RCC 7860 (cell line): Measurements from ENCODE around the gene TBC1D4.
"Not testable (repeated sequence)": the region's sequence is repeated elsewhere in the genome, so short reads cannot be mapped to it uniquely, and the experiment has no call there.

ENCODE experiments used
- DNase-seq: peaks from one replicate; pipeline ENCODE4 v3.0.0-alpha.2; 2015; ENCODE audit warnings: low spot score
- FAIRE-seq: peaks from 2 replicates; lab custom pipeline; 2012; peaks lifted over from hg19 to GRCh38; lab: Jason Lieb, UNC

The TBC1D4 gene

GRCh38 chr13:75333103-75333502 lies 148.9 kb downstream of the TBC1D4 start:
- DNase-seq, result no peak
- no peak for FAIRE-seq

DNA sequence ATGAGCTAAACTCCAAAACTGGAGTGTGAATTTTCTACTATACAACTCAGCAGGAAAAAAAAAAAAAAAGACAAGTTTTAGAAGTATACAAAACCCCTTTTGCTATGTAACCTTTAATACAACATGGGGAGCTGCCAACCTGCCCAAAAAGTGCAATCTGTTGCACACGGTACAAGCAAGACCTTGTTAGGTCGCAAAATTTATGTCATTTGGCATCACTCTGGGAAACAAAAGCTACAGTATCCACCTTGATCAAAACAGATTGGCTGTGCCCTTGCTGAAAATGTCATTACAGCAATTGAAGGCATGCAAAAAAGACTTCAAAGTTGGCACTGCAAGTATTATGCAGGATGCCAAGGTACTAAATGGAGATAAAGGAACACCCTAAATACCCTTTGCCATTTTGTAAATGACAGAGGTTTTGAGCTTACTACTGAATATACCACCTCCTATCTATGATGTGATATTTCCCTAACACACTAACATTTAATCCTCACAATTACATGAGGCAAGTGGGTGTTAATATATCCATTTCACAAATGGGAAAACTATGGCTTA lies 150.1 kb downstream of the TBC1D4 start:
- DNase-seq (no peak), FAIRE-seq (no peak)

- FAIRE-seq (no peak), DNase-seq (no peak)
Measured at GRCh38 chr13:75330770-75331169, 151.2 kb downstream of the TBC1D4 start.

DNA sequence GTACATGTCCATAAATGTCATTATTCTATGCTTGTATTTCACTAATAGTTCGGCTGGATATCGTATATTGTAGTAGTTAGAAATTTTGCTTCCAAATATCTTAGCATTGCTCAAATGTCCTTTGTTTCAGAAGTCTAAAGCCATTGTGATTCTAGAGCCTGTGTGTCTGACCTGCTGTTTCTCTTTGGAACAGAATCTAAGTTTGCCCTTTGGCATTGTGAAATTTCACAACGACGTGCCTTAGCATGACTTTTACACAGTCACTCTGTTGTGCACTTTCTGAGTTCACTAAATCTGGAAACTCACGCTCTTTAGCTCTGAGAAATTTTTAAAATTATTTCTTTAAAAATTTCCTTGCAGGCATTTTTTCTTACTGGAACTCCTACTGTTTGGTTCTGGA lies 152.2 kb downstream of the TBC1D4 start:
- no peak for FAIRE-seq

DNA sequence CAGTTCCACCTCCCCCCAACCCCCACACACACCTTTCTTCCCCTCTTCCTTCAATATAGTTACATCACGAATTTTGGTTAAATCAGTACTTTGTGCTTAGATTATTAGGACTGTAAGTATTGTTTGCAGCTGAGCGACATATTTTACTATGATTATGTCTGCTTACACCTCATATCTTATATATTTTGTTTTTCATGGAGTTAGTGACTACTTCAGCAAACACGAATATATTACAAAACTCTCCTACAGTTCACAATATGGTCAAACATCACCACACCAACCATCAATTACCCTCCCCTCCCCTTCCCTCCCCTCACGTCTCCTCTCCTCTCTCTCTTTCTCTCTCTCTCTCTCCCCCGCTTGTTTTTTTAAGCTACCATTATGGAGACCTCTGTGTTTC lies 152.9 kb downstream of the TBC1D4 start:
- no peak for FAIRE-seq
- no peak for DNase-seq

More for the DNA sequence above, 152.2 kb downstream of the TBC1D4 start:
- DNase-seq, result no peak

DNA sequence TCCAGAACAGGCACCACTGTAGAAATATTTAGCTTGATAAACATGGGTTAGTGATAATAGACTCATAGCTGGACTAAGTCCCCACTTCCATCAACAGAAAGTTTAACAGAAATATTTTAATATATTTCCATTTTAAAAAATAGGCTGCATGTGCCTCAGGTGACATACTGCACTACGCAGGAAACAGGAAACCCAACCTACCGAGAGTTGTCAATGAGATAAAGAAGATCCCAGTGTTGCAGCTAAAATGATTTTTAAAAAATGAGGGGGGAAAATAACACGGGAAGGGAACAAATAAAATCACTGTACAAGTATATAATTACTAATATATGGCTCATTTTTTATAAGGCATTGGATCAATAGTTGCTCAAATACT lies 154.8 kb downstream of the TBC1D4 start:
- no peak for FAIRE-seq

DNA sequence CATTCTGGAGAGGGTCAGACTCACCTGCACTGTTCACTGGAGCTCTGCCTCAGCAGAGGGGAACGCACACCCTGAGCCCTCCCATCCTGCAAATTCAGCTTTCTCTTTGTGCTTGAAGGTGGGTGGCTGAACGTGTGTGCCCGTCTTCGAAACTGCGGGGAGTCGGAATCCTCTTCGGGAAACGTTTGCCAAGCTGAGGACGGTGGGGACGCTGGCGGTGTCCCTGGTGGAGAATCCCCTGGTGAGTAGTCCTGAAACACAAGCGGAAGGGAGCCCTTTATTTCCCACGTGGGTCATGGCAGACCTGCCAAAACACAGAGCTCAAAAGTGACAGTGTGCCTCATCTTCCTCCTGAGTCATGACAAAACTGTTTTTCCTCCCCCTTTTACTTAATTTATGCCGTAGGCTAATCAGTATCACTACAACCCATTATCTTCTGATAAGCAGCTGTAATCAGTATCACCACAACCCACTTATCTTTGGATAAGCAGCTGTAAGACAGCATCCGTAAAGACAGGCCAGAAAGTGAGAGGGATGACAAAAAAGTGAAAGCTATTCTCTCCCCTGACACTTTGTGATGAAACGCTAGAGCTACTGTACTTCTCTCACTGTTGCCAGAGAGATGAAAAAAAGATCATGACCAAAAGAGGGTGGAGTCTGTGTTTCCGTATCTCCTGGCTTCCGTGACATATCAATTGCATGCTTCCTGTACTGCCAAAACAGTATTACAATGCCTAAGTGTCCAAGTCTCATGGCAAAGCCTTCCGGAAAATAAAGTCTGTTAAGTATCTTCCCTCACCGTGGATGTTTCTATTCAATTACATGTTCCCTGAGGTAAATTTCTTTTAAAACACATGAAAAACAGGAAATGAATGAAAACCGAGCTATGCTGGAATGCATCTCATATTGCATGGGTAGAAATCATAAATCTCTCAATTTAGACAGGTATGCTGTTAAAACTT lies 155.5 kb downstream of the TBC1D4 start:
- no peak for DNase-seq
- FAIRE-seq, result no peak

More for the DNA sequence above, 154.8 kb downstream of the TBC1D4 start:
- DNase-seq, result no peak

GRCh38 chr13:75325711-75326110 lies 156.3 kb downstream of the TBC1D4 start:
- DNase-seq (no peak), FAIRE-seq (no peak)

- no peak for FAIRE-seq
Measured at GRCh38 chr13:75324413-75324940, 157.5 kb downstream of the TBC1D4 start.

DNA sequence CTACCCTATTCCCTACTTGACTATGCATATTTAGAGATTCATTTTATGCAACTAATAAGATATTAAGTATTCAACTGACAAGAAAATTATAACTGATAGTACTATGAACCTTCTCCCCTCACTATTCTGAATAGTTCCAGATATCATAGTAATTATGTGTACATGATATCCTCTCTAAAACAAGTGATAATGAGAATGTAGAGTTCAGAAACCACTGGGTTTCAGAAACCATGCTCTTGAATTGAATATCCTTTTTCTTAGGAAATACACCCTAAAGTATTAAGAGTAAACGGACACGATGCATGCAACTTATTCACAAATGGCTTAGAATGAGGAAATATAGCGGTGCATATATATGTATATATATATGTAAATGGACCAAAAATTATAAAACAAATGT lies 160.9 kb downstream of the TBC1D4 start:
- no peak for DNase-seq
- no peak for FAIRE-seq

More at GRCh38 chr13:75324413-75324940, 157.5 kb downstream of the TBC1D4 start:
- DNase-seq, result no peak

- FAIRE-seq, result peak; percentile 48
- DNase-seq, result peak; percentile 71
Measured at GRCh38 chr13:75319254-75319653, 162.7 kb downstream of the TBC1D4 start.

GRCh38 chr13:75318138-75318833 lies 163.7 kb downstream of the TBC1D4 start:
- DNase-seq, result no peak
- no peak for FAIRE-seq

DNA sequence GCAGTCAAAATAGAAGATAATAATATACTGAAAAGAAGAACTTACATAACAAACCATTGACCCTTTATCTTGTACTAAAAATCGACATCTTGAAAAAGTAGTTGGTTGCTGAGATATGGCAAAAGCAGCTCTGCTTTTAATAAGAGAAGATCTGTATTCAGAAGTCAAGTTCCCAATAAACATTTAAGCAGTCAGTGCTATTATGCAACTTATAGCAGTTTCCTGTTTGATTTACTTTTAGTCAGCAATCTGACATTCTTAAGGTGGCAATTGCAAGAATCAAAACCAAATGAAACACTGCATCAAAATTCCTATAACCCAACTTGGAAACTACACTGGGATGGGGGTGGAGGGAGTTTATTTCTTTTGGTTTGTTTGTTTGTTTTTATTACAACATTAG lies 165.5 kb downstream of the TBC1D4 start:
- FAIRE-seq (no peak), DNase-seq (no peak)

DNA sequence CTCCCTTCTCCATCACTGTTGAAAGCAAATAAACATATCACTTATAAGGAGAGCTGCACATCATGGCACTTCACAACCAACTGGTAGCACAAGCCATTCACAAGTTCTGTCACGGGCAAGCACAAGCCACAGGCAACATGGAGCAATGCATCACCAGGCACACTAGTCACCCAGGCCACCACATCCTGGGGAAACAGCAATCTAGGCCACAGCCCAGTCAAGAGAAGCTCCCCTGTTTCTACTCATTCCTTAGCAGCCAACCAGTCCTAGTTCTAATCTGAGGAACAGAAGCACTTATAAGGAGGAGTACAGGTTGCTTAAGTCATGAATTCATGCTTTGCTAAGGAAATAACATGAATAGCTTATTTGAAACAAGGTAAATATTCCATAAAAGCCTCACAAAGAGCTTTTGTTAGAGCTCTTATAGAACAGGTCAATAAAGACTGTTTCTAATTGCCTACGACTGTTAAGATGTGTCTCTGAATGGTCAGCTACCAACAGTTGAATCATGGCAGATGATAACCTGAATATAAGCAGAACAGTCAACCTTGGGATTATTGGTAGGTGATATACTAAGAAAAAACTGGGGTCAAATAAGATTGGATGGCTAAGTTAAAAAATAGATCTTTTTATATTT lies 169.0 kb downstream of the TBC1D4 start:
- DNase-seq (no peak), FAIRE-seq (no peak)

DNA sequence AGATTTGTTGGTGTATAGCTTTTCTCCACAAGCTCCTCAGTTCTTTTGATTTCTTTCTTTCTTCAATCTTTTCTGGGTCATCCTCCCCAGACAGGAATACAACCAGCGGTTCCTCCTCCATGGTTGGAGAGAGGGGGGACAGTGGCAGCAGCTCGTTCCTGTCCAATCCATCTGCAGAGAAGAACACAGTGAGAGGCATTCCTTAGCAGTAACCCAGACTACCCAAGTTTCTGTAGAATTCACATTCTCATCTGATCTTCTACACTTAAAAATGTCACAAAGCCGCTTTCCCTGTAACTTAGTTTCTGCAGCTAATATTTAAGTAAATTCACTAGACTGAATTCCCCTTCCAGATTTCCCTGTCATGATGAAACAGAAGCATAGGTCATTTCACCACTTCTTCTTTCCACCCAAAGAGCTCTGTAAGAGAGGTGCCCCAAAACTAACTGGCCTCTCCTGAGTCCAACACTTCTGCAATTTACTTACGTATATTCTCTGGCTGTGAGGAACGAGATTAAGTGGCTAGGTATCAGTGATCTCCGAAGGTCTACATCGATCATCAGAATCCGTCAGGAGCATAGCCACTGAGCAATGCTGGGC lies 171.9 kb downstream of the TBC1D4 start:
- FAIRE-seq, result no peak
- DNase-seq, result no peak

DNA sequence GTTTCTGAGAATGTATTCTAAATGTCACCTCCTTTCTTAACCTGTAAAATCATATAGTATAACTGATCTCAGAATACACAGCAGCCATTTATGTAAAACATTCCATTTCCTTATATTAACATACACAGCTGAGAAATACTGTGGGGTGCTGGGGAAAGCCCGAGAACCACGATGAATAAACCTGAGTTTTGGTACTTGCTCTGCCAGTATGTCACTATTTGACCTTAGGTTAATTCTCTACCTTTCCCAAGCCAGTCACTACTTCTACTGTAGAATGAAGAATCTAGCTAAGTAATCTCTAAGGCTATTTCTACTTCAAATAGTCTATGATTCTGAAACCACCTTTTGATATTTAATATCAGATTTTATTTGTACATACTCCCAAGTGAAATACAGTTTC lies 173.7 kb downstream of the TBC1D4 start:
- no peak for FAIRE-seq

DNA sequence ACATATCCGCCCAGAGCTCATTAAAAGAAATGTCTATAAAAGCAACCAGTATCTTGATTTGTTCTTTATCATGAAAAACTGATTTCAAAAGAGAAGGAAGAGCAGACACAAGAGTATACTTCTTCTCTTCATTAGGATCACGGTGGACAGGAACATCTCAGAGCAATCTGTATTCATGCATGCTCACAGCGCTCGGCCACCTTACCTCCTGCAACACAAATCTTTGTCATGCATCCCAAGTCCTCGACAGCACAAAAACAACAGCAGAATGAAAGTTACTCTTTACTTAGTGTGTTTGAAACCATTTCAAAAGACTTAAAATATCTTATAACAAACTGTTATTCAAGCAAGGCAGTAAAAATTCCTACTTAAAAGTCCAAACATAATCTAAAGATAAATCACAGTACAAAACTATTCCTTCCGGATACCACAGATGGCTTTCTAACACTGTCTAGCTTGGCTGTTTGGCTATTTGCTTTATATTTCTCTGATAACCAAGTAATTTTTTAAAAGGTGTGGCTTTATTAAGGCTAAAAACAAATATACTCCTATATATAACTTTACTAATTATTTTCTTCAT lies 174.5 kb downstream of the TBC1D4 start:
- no peak for DNase-seq
- FAIRE-seq, result no peak

More for the DNA sequence above, 173.7 kb downstream of the TBC1D4 start:
- DNase-seq, result no peak

DNA sequence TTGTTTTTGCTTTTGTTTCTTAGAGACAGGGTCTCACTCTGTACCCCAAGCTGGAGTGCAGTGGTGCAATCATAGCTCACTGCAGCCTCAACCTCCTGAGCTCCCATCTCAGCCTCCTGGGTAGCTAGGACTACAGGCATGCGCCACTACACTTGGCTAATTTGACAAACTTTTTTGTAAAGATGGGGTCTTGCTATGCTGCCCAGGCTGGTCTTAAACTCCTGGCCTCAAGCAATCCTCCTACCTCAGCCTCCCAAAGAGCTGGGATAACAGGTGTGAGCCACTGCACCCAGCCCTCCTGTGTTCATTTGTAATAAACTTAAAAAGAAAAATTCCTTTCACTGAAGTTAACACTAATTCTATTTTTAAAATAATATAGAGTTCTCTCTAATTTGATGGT lies 175.0 kb downstream of the TBC1D4 start:
- FAIRE-seq, DNase-seq: not testable (repeated sequence)

DNA sequence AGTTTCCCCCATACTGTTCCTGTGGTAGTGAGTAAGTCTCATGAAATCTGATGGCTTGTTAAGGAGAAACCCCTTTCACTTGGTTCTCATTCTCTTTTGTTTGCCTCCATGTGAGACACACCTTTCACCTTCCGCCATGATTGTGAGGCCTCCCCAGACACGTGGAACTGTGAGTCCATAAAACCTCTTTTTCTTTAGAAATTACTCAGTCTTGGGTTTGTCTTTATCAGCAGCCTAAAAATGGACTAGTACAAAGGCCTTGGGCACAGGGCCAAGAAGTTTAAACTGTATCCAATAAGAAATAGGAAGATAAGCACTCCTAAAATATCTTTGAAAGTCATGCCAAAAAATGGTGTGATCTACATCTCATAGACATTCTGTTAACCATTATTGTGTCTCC lies 176.9 kb downstream of the TBC1D4 start:
- FAIRE-seq (no peak), DNase-seq (no peak)

DNA sequence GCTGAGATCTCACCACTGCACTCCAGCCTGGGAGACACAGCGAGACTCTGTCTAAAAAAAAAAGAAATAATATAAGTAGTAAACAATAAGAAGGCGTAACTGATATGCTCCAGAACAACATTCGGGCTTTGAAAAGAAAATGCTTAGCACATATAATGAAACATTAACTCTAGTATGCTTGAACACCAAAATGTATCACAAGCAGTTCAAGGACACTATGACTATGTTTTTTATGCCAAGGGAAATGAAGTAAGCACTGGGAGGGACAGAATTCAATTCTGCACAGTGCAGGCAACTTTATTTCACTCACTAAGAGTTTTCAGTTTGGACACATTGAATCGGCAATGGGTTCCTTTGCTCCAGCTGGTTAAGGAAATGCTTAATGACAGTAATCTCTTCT lies 178.7 kb downstream of the TBC1D4 start:
- FAIRE-seq, result no peak
- DNase-seq, result no peak
